CD4-positive, alpha-beta T cell treated with Interferon alpha-2 for 1 hour (primary cell): ENCODE data around the gene FAM13A.
"Not testable (repeated sequence)": the region's sequence is repeated elsewhere in the genome, so short reads cannot be mapped to it uniquely, and the experiment has no call there.

Source experiments
- DNase-seq, 2 donors: peaks; one replicate each; pipeline ENCODE4 v3.0.0-alpha.2; 2020 to 2022

FAM13A gene

GRCh38 chr4:88955580-88956380 is 101.2 kb downstream of the FAM13A start:
- DNase-seq = no peak

DNA sequence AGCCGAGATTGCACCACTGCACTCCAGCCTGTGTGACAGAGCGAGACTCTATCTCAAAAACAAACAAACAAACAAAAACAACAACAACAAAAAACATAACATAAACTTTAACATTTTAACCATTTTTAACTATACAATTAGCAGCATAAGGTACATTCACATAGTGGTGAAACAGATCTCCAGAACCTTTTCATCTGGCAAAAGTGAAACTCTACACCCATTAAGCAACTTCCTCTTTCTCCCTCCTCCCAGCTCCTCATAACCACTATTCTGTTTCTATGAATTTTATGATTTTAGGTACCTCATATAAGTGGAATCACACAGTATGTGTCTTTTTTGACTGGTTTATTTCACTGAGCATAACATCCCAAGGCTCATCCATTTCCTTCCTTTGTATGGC is 103.6 kb downstream of the FAM13A start:
- no peak for DNase-seq

DNA sequence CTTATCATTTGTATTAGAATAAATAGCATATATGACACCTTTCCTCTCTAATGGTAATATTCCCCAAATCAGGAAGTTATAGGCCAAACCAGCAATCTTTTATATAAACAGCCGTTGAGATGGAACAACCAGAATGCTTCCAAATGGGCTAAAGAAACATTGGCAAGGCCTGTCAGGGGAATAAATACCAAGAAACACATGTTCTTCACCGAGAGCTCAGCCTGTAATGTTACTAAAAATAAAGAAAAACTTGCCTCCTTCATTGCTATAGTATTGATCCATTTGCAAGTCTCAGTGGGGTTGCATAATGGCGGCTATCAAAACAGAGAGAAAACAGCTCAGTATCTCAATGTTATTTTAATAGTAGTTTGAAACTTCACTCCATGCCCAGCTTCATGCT is 104.9 kb downstream of the FAM13A start:
- no peak for DNase-seq

GRCh38 chr4:88949605-88950004 is 107.4 kb downstream of the FAM13A start:
- DNase-seq = peak in 1 of 2 donors; percentile 33

DNA sequence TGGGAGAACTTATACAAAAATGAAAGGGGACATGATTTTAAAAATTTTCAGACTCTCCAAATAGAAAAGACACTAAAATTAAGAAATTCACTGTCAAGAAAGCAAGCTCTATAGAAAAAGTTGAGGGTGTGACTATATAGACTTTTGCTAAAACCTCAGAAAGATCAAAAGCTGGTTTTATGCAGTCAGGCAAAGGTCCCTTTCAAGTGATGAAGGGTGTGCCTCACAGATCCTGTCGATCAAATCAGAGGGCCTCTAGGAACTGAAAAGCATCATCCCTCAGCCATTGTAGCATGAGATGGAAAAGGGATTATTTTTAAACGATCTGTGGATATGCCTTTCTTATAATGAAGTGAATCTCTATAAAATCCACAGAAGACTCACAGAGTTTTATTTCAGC is 116.5 kb downstream of the FAM13A start:
- DNase-seq = peak in 1 of 2 donors; percentile 44

DNA sequence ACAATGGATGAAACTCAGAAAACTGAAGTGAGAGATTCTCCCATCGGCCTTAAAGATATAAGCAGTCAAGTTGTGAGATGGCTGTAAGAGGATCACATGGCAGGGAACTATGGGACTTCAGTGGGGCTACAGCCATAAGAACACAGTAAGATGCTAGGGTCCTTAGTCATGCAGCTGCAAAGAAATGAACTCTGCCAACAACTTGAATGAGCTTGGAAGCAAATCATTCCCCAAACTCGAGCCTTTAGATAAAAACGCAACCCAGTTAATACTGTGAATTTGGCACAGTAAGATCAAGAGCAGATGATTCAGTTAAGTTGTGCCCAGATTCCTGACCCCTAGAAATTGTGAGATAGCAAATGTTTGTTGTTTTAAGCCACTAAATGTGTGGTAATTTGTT is 117.3 kb downstream of the FAM13A start:
- no peak for DNase-seq

GRCh38 chr4:88938138-88938537 is 118.8 kb downstream of the FAM13A start:
- no peak for DNase-seq

DNA sequence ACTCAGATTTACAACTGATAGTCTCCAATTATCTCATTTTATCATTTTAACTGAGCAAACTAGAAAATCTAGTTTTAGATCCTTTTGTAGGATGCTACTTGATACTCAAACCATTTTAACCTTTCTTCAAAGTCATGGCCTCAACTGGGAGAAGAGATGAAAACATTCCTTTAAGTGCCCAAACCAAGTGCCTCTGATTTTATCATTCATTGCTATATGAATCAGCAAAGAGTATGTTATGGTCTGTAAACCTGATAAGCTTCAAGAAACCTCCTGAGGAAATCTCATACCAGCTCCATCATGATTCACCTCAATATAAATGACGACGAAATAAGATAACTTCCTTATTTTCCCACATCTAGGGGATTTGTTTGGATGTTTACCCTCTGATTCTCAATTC is 119.9 kb downstream of the FAM13A start:
- DNase-seq = no peak

DNA sequence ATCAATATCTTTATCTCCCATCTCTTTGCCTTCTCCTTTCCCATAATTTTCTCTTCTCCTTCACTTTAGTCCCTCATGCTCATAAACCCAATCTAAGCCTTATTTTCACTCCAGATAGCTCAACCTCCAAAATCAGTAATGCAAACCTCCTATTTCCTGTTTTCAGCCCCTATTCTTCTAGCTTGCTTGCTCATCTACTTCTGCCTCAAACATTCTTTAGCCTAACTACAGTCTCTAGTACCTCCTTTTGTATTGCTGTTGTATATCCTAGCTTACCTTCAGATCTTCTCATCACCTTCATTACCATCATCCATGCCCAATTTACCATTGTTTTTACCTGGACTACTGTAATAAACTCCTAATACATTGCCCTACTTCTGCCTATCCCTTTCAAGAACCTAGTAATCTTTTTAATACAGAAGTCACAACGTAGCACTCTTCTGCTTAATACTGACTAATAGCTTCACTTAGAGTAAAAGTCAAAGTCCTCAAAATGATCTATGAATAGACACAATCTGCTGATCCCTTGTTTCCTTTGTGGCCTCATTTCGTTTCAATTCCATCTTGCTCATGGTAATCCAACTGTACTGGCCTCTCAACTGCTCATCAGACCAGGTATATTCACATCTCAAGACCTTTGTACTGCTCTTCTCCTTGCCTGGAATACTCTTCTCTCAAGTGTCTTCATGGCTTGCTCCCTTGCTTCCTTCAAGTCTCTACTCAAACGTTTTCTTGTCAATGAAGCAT is 123.4 kb downstream of the FAM13A start:
- no peak for DNase-seq

DNA sequence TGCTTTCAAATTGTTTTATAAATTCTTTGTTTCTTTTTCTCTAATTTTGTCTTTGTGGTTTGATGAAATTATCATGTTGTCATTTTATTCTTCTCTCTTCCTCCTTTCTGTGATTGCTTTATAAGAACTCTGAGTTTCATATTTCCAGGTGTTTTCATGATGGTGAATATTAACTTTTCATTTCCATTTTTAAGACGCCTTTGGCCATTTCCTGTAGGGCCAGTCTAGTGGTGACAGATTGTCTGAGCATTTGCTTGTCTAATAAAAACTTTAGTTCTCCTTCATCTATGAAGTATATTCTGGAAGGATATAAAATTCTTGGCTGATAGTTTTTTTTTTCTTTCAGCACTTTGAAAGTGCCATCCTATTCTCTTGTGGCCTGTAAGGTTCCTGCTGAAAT is 128.1 kb downstream of the FAM13A start:
- no peak for DNase-seq

DNA sequence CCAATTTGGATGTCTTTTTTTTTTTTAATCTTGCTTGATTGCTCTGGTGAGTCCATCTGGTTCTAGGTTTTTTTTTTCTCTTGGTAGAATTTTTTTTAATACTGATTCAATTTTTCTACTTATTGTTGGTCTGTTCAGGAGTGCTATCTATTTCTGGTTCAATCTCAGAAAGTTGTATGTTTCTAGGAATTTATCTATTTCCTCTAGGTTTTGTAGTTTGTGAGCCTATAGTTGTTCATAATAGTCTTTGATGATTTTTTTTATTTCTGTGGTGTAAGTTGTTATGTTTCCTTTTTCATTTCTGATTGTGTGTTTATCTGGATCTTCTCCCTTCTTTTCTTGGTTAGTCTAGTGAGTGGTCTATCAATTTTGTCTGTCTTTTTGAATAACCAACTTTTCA is 129.6 kb downstream of the FAM13A start:
- DNase-seq = no peak

GRCh38 chr4:88919056-88919455 is 137.9 kb downstream of the FAM13A start:
- DNase-seq = no peak

GRCh38 chr4:88913181-88913580 is 143.8 kb downstream of the FAM13A start:
- DNase-seq = not testable (repeated sequence)

GRCh38 chr4:88911246-88912212 is 145.5 kb downstream of the FAM13A start:
- no peak for DNase-seq

DNA sequence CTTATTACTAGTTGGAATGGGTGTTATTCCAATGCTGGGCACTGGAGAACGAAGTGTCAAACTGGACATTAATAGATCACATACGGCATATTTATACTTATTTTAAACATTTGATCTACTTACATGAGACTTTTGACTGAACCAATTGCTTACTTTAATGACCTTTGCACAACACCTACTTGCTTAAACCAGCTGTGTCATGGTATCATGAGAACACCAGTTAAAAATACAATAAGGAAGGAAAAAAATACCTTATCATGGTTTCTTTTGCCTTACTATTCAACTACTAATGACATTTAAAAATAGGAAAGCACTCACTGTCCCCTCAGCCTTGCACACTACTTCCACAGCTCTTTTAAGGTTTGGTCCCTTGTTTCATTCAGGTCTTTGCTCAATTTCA is 146.9 kb downstream of the FAM13A start:
- DNase-seq = no peak

GRCh38 chr4:88908521-88908920 is 148.5 kb downstream of the FAM13A start:
- DNase-seq = no peak

DNA sequence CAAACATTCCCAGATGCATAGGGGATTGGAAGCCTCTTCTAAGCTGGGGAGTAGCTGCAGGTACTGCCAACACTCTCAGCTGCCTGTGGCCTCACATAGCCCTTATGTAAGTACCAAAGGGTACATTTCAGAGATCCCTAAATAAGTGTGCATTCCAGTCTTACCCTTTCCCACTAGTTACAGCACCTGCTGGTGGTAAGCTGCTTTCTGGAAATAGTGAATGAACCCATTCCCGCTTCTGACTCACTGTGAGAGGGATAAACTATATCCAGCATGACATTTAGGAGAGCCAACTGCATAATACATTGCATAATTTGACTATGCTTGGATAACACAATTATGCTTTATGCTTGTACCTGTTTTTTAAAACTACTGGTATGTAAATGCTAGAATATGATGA is 149.0 kb downstream of the FAM13A start:
- DNase-seq = no peak

GRCh38 chr4:88907478-88907877 is 149.5 kb downstream of the FAM13A start:
- no peak for DNase-seq

DNA sequence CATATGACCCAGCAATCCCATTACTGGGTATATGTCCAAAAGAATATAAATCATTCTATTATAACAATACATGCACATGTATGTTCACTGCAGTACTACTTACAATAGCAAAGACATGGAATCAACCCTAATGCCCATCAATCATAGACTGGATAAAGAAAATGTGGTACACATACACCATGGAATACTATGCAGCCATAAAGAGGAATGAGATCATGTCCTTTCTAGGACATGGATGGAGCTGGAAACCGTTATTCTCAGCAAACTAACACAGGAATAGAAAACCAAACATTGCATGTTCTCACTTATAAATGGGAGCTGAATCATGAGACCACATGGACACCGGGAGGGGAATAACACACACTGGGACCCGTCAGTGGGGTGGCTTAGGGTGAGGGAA is 152.7 kb downstream of the FAM13A start:
- not testable (repeated sequence) for DNase-seq

- DNase-seq = no peak
Measured at GRCh38 chr4:88900432-88900831, 156.6 kb downstream of the FAM13A start.

DNA sequence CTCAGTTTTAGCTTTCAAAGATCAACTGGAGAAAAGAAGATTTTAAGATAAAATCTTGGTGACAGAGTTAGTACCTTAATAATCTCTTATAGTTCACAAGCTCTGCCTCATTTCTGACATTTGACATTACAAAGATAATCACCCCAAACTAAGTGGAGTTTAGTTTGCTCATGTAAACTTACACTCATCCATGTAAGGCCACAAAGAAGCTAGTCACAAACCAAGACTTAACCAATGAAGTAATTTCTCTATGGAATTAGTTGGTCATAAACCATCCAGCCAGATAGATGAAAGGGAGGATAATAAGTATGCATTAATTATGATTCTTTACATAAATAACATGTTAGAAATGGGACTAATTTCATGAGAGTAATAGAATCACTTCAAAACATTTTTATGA is 159.2 kb downstream of the FAM13A start:
- no peak for DNase-seq

DNA sequence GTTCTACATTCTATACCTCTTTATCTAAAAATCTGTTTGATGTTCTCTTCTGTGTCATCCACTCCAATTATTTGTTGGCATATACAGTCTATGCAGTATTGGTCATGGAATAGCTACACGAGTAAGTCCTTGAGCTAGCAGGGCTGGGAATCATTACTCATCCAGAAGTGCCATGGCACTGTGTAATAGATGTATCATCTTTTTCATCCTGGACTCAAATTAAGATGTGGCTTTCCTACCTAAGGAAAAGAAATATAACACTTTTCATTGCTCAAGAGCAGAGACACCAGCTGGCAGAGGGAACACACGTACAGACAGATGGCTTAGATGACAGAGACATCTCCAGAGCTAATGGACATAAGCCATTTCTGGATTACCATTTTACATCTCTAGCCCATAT is 159.8 kb downstream of the FAM13A start:
- no peak for DNase-seq

DNA sequence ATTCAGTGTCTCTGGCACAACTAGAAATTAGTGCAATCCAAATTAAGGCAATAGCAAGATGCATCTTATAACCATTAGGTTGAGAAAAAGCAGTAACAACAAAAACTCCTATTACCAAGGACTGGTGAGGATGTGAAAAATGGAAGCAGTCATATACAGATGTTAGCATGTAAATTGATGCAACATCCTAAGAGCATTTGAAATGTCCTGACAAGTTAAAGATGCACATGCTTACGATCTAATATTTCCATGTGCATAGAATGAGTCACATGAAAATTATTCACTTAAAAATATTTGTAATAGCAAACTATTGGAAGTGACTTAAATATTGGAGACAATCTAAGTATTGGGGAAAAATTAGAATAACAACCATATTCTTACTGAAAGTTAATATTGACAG is 163.0 kb downstream of the FAM13A start:
- DNase-seq = no peak
